Ascending aorta (tissue), 2 donors: Measurements from ENCODE around the gene PARD3B. TPM values are rescaled to one million over a fixed set of nuclear protein-coding genes. Genes with fewer than 3 reads are reported as not detected.

Source experiments
- DNase-seq, 2 donors: peaks; one replicate each; pipeline ENCODE4 v3.0.0-alpha.2; 2019; ENCODE audit warnings: low spot score in 2 of 2
- H3K27ac ChIP-seq, 2 donors: fragments of 200-600 bp; sonication (generic); one replicate each; pipeline ENCODE4 v1.5.1; 2016 to 2017; ENCODE audit warnings: mild to moderate bottlenecking in 1 of 2
- H3K27me3 ChIP-seq: fragments of 200-600 bp; sonication (generic); one replicate; pipeline ENCODE4 v1.5.1; 2017
- H3K36me3 ChIP-seq, 2 donors: fragments of 200-600 bp; sonication (generic); one replicate each; pipeline ENCODE4 v1.5.1; 2016
- H3K4me1 ChIP-seq, 2 donors: fragments of 200-600 bp; sonication (generic); one replicate each; pipeline ENCODE4 v1.5.1; 2016 to 2017; ENCODE audit warnings: mild to moderate bottlenecking in 1 of 2
- H3K4me3 ChIP-seq, 2 donors: fragments of 200-600 bp; sonication (generic); one replicate each; pipeline ENCODE4 v1.5.1; 2016 to 2017; ENCODE audit warnings: mild to moderate bottlenecking in 1 of 2
- H3K9me3 ChIP-seq, 2 donors: fragments of 200-600 bp; sonication (generic); one replicate each; pipeline ENCODE4 v1.5.1; 2016
- CTCF ChIP-seq, 3 experiments: fragments of 200-600 bp in 2 of 3; fragments of 450-650 bp in 1 of 3; sonication (generic) in 2 of 3; IDR thresholded peaks; one replicate each; pipeline ENCODE4 v1.5.1; 2016 to 2019; ENCODE audit warnings: antibody characterized with exemption in 3 of 3, mild to moderate bottlenecking in 1 of 3, moderate library complexity in 1 of 3
- intact Hi-C: fragments of 100-400 bp; cut with DNase I; formaldehyde crosslinking; loops from one replicate; pipeline ENCODE4 v1.15.1; 2023
- total RNA-seq: library from RNA; depleted of rRNA; stranded (reverse); fragments of >200 nt; gene quantifications from one replicate; pipeline ENCODE4 v1.1.0, GENCODE V29; 2016

PARD3B gene
- total RNA-seq, 1 donor from 2014 or later = 9.5 TPM

GRCh38 chr2:205556357-205556756 is 1011.1 kb downstream of the PARD3B start:
- Histone ChIP-seq H3K4me1 (no peaks in the 10 kb centered on the region), H3K36me3 (no peaks in the 10 kb centered on the region), H3K27ac (no peak overlapping the region), H3K4me3 (no peak overlapping the region), H3K27me3 (no peaks in the 10 kb centered on the region), H3K9me3 (no peaks in the 10 kb centered on the region)
- TF ChIP-seq CTCF (IDR thresholded peaks at IDR 0.05) = no peak
- intact Hi-C loops = no loop called here
- no peak for DNase-seq

- H3K27ac ChIP-seq = no peak overlapping the region
- TF ChIP-seq CTCF (IDR thresholded peaks at IDR 0.05) = no peak
- no peaks in the 10 kb centered on the region for H3K4me1 ChIP-seq
- H3K4me3 ChIP-seq = no peak overlapping the region
- no peaks in the 10 kb centered on the region for H3K27me3 ChIP-seq
- no peaks in the 10 kb centered on the region for H3K36me3 ChIP-seq
- H3K9me3 ChIP-seq = no peaks in the 10 kb centered on the region
- intact Hi-C loops = no loop called here
- no peak for DNase-seq
Observed at GRCh38 chr2:205556841-205557539, 1011.7 kb downstream of the PARD3B start.

GRCh38 chr2:205557873-205558272 is 1012.6 kb downstream of the PARD3B start:
- H3K27me3 ChIP-seq = no peaks in the 10 kb centered on the region
- no peaks in the 10 kb centered on the region for H3K9me3 ChIP-seq
- intact Hi-C loops = no loop called here
- no peak overlapping the region for H3K4me3 ChIP-seq
- no peaks in the 10 kb centered on the region for H3K4me1 ChIP-seq
- no peaks in the 10 kb centered on the region for H3K36me3 ChIP-seq
- DNase-seq = no peak
- TF ChIP-seq CTCF (IDR thresholded peaks at IDR 0.05) = no peak
- no peak overlapping the region for H3K27ac ChIP-seq

- DNase-seq = no peak
- intact Hi-C loops = no loop called here
- H3K27ac ChIP-seq = no peak overlapping the region
- H3K9me3 ChIP-seq = no peaks in the 10 kb centered on the region
- no peak overlapping the region for H3K4me3 ChIP-seq
- TF ChIP-seq CTCF (IDR thresholded peaks at IDR 0.05) = no peak
- peaks cover 0 to 12% of the 10 kb centered on the region in 2 donors for H3K4me1 ChIP-seq
- no peaks in the 10 kb centered on the region for H3K27me3 ChIP-seq
- no peaks in the 10 kb centered on the region for H3K36me3 ChIP-seq
Observed at GRCh38 chr2:205561441-205561840, 1016.2 kb downstream of the PARD3B start.

- DNase-seq = no peak
- Histone ChIP-seq H3K27ac (no peak overlapping the region), H3K36me3 (no peaks in the 10 kb centered on the region), H3K9me3 (no peaks in the 10 kb centered on the region), H3K4me3 (no peak overlapping the region), H3K27me3 (no peaks in the 10 kb centered on the region), H3K4me1 (peaks cover 0 to 12% of the 10 kb centered on the region in 2 donors)
- intact Hi-C loops = no loop called here
- TF ChIP-seq CTCF (IDR thresholded peaks at IDR 0.05) = peak in 1 of 3 experiments; percentile 8
Observed at GRCh38 chr2:205563646-205564045, 1018.4 kb downstream of the PARD3B start.
